SU-DHL-6 (cell line): ENCODE measurements around the gene GPR141.

Experiments used
- CTCF ChIP-seq: fragments of 200-600 bp; sonication (generic); IDR thresholded peaks from one replicate; pipeline ENCODE4 v1.5.1; 2017; ENCODE audit warnings: antibody characterized with exemption, mild to moderate bottlenecking, low read length, moderate library complexity; ENCODE audit not compliant: insufficient read depth, poor library complexity, severe bottlenecking
- EZH2phosphoT487 ChIP-seq: fragments of 200-600 bp; sonication (generic), shearing (Covaris generic); conservative IDR thresholded peaks from 2 replicates; pipeline ENCODE4 v1.6.1; 2018; ENCODE audit warnings: mild to moderate bottlenecking, antibody characterized with exemption, low read length, moderate library complexity, mixed read lengths

- no peak for TF ChIP-seq CTCF
- no peak for TF ChIP-seq EZH2phosphoT487
Measured at GRCh38 chr7:37660614-37661013, 23.0 kb upstream of the GPR141 start.
